Stimulated activated CD8-positive, alpha-beta memory T cell treated with anti-CD3 and anti-CD28 coated beads, Interleukin-4, amount 100 ng/mL, for 4 hours (primary cell): Measurements from ENCODE around the gene KLHDC10.
"Not testable (repeated sequence)": the region's sequence is repeated elsewhere in the genome, so short reads cannot be mapped to it uniquely, and the experiment has no call there.

Experiments
- DNase-seq, 2 donors: peaks; one replicate each; pipeline ENCODE4 v3.0.0-alpha.2; 2020; ENCODE audit warnings: low read depth in 2 of 2, low spot score in 1 of 2

The KLHDC10 gene, protein sequence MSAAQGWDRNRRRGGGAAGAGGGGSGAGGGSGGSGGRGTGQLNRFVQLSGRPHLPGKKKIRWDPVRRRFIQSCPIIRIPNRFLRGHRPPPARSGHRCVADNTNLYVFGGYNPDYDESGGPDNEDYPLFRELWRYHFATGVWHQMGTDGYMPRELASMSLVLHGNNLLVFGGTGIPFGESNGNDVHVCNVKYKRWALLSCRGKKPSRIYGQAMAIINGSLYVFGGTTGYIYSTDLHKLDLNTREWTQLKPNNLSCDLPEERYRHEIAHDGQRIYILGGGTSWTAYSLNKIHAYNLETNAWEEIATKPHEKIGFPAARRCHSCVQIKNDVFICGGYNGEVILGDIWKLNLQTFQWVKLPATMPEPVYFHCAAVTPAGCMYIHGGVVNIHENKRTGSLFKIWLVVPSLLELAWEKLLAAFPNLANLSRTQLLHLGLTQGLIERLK

DNA sequence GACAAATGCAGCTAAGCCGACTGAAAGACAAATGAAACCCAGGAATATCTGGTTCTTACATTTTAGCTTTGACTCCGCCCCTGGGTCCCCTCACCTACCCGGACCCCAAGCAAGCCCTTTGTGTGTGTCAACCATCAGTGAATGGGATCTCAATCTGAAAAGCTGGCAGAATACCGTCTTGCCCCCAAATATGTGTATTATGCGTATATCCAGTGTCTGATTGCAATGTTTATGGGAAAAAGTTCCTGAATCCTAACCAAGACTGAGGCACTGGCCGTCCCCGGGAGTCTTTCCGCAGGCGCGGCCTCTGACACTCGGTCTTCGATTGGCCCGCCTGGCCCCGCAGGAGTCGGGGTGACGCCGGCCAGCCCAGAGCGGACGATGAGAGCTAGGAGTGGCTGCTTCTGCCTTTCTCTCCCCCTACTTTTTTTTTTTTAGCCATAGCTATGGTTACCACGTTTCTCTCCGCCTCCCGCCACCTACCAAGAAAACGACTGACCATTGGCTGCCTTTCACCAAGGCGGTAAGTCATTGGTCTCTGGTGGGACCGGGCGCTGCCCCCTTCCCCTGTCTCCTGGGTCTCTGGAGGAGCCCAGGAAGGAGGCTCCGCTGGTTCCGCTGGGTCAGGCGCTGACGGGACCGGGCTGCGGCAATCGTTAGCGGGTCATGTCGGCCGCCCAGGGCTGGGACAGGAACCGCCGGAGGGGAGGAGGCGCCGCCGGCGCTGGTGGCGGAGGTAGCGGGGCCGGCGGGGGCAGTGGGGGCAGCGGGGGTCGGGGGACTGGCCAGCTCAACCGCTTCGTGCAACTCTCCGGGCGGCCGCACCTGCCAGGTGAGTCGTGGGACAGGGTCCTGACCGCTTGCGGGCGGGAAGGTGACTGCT lies at the start of gene KLHDC10:
TSS of gene KLHDC10 (plus strand) at position 557 of the 883 bp plus-strand sequence. CDS start at position 667, 110 bp downstream.
- peak; percentile 90 to 92 for DNase-seq

DNA sequence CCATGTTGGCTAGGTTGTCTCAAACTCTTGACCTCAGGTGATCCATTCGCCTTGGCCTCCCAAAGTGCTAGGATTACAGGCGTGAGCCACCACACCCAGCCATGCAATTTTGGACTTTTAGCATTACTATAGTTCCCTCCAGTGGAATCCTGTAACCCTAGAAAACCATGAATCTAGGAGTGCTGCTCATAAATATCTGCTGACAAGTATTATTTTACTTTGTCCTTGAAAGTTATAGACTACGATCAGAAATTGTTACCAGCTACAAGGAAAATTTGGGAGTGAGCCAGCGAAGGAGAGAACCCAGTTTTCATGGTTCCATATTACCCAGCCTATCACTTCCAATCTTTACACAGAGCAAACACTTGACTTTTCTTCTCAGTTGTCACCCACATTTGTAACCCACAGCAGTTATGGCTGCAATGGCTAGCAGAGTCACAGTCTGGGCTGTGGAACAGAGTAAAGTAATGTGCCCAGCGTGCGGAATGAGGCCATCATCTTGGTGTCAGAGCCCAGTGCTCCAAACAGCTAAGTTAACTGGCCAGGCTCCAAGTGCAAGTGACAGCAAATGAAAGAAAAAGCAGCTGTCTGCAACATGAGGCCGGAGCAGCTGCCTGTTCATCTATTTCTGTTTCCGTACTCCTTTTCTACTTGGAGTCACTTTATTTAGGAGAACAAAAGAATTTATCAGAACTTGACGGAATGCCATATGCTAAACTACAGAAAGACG lies 49.1 kb upstream of the KLHDC10 start:
- DNase-seq, result no peak

DNA sequence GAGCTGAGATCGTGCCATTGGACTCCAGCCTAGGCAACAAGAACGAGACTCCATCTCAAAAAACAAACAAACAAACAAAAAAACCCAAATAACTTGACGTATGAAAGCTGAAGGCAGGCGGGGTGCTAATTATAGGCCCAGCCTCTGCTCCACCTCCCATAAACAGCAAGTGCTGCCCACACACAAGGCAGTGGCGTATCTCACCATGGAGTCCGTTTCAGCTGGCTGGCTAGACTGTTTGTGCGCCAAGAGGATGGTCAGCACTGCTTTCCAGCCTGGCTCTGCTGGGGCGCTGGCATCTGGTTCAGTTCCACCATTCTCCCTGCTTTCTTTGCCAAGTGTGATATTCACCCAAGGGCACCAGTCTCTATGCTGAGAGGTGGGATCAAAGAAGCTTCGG lies 48.2 kb upstream of the KLHDC10 start:
- no peak for DNase-seq

DNA sequence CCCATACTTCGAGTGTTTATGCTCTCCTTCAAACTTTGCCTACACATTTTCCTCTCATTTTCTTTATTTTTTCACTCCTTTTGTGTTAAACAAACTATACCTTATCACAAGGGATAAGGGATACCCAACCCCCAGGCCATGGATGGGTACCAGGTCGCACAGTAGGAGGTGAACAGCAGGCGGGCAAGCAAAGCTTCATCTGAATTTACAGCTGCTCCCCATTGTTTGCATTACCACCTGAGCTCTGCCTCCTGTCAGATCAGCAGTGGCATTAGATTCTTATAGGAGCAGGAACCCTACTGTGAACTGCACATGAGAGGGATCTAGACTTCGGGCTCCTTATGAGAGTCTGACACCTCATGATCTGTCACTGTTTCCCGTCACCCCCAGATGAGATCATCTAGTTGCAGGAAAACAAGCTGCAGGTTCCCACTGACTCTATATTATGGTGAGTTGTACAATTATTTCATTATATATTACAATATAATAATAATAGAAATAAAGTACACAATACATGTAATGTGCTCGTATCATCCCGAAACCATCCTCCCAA lies 47.6 kb upstream of the KLHDC10 start:
- no peak for DNase-seq

DNA sequence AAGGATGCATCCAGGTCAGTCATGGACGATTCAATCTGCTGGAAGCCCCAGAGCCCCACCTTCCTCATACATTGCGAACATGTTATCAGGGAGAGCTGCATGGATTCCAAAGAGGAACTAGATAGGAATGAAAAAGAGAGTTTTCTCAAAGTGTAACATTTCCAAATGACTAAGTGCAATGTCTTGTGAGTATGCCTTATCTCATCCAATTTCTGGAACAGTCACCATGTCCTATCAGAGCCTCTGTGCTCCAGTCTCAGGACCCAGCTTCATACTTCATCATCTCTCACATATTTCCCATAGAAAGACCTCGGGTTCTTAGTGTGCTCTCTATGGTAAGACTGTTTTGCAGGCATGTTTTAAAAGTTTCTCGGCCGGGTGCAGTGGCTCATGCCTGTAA lies 45.9 kb upstream of the KLHDC10 start:
- DNase-seq, result no peak

DNA sequence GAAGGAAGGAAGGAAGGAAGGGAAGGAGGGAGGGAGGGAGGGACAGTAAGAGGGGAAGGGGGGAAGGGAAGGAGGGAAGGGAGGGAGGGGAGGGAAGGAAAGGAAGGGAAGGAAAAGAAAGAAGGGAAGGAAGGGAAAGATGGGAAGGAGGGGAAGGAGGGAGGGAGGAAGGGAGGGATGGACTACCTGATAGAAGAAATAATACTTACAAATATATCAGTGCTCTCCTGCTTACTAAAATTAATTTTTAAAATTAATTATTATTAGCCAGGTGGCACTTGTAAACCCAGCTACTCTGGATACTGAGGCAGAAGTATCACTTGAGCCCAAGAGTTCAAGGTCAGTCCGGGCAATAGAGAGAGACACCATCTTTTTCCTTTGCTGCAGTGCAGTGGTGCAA lies 37.6 kb upstream of the KLHDC10 start:
- no peak for DNase-seq

DNA sequence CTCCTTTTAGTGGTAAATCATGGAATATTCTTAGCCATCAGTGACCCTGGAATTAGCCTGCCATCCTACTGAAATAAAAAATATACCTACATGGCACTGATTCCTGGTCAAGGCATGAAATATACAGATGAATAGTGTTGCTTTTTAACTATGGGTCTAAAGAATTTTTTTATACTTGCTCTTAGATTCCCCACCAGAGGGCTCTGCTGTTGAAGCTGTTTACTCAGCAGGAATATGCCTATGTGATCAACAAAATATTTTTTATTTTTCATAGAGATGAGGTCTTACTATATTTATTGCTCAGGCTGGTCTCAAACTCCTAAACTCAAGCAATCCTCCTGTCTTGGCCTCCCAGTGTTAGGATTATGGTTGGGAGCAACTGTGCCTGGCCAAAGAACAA lies 32.6 kb upstream of the KLHDC10 start:
- DNase-seq, result no peak

DNA sequence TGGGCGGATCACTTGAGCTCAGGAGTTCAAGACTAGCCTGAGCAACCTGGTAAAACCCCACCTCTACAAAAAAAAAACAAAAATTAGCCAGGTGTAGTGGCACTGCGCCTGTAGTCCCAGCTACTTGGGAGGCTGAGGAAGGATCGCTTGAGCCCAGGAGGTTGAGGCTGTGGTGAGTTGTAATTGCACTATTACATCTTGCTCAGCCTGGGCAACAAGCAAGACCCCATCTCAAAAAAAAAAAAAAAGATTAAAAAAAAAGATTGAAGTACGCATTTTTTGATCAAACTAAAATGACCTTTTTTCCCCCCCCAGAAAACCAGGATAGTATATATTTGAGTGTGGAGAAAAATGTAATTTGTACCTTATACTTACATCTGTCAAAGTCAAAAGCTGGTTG lies 29.8 kb upstream of the KLHDC10 start:
- DNase-seq, result no peak

DNA sequence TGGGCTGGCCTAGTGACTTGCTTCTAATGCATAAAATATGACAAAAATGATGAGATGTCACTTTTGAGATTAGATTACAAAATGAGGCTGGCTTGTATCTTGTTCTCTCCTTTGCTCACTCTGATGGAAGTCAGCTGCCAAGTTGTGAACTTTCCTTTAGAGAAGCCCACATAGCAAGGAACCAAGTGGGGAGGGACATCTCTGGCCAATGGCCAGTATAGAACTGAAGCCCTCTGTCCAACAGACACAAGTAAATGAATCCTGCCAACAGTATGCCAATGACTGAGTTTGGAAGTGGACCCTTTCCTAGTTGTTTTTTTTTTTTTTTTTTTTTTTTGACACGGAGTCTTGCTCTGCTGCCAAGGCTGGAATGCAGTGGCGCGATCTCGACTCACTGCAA lies 22.5 kb upstream of the KLHDC10 start:
- no peak for DNase-seq

DNA sequence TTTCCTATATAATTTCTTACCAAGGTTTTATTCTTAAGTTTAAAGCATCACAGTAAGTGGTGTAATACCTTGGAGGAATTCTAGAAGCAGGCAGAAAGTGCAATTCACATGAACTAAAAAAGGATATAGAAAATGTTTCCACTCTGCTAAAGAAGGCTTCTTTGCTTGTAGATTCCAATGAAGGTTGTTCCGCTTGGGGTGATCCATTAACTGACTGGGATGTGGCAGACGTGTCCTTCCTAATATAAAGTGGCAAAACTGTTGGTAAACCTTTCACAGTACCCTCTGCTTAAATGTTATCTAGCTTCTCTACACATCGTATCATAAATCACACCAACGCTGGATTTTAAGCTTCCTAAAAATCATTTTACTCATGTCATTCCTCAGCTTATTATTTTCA lies 21.4 kb upstream of the KLHDC10 start:
- DNase-seq, result no peak

DNA sequence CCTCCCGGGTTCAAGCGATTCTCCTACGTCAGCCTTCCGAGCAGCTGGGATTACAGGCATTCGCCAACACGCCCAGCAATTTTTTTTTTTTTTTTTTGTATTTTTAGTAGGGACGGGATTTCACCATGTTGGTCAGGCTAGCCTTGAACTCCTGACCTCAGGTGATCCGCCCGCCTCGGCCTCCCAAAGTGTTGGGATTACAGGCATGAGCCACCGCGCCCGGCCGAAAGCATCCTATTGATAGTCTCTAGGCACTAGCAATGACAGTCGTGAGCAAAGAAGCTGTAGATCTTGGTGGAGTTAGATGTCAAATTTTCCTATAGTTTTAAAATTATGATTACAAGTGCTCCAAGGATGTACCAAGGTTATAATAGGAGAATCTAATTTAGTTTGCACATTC lies 18.1 kb upstream of the KLHDC10 start:
- not testable (repeated sequence) for DNase-seq

DNA sequence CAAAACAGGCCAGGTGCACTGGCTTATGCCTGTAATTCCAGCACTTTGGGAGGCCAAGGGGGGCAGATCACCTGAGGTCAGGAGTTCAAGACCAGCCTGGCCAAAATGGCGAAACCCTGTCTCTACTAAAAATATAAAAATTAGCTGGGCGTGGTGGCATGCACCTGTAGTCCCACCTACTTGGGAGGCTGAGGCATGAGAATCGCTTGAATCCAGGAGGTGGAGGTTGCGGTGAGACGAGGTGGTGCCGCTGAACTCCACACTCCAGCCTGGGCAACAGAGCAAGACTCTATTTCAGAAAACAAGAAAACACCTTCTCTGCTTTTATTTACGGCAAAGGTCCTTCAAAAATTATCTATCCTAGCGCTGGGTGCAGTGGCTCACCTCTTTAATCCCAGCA lies 15.1 kb upstream of the KLHDC10 start:
- not testable (repeated sequence) for DNase-seq

DNA sequence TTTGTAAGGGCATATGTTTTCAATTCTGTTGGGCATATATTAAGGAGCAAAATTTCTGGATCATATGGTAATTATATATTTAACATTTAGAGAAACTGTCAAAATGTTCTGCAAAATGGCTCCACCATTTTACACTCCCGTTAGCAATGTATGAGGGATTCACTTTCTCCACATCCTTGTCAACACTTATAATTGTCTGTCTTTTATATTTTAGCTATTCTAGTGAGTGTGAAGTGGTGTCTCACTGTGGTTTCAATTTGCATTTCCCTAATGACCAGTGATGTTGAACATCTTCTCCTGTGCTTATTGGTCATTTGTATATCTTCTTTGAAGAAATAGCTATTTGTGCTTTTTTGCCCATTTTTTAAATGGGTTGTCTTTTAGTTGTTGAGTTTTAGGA lies 8.1 kb upstream of the KLHDC10 start:
- no peak for DNase-seq

DNA sequence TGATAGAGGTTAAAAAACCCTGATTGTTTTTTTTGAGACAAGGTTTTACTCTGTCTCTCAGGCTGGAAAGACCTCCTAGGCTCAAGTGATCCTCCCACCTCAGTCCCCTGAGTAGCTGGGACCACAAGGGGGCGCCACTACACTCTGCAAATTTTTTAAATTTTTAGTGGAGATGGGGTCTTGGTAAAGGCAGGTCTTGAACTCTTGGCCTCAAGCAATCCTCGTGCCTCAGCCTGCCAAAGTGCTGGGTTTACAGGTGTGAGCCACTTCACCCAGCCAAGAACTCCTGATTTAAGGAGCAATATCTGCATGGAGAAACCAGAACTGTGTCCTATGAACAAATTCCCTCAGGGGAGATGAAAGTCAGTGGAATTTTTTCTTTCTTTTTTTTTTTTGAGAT lies 7.3 kb upstream of the KLHDC10 start:
- peak; percentile 18 to 74 for DNase-seq

DNA sequence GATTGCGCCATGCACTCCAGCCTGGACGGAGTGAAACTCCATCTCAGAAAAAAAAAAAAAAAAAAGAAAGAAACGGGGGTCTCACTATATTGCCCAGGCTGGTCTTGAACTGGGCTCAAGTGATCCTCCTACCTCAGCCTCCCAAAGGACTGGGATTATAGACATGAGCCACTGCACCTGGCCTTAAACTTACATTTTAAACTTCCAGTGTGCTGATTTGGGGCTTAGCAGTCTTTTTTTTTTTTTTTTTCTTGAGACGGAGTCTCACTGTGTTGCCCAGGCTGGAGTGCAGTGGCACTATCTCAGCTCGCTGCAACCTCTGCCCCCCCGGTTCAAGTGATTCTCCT lies 5.8 kb upstream of the KLHDC10 start:
- not testable (repeated sequence) for DNase-seq

DNA sequence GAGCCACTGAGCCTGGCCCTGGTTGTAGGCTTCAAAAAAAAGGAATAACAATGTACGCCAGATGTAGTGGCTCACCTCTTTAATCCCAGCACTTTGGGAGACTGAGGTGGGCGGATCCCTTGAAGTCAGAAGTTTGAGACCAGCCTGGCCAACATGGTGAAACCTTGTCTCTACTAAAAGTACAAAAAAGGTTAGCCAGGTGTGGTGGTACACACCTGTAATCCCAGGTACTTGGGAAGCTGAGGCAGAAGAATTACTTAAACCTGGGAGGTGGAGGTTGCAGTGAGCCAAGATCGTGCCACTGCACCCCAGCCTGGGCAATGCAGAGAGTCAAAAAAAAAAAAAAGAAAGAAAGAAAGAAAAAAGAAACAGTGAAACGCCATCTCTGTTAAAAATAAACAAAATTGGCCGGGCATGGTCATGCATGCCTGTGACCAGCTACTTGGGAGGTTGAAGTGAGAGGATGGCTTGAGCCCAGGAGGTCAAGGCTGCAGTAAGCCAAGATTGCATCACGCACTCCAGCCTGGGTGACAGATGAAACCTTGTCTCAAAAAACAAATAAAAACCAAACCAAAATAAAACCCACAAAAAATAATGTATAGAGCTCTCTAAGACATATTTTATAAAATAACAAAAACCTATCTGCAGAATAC lies 4.7 kb upstream of the KLHDC10 start:
- DNase-seq, result no peak

DNA sequence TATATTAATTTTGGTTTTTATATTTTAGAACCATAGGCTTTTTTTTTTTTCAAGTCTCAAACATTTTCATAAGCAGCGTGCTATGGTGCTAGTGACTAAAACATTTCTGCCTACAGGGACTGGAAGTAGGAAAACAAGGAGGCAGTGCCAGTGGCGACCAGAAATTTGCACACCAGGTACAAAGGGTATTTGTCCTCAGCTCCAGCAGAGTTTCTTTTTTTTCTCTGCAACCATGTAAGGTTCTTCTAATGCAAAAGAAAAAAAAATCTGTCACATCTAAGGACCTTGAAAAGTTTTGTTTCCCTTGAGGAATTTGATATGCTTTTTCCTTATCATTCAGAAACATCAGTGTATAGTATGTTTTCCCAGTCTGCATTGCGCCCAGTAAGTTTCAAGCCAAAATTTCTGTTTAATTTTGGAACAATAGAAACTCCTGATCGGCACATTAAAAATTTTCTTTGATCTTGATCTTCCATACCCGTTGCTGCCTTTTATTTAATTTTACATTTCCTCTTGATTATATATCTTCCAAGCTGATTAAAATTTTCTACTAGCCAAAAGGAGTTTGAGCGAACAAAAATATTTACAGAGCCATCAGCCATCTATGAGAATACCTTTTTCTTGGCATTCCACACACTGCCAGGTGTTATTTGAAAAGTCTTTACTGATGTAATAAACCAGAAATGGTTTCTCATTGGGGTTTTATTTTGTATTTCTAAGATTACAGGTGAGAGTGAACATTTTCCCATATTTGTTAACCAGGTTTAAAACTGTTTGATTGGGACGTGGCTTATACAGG lies 956 bp upstream of the KLHDC10 start:
- no peak for DNase-seq

DNA sequence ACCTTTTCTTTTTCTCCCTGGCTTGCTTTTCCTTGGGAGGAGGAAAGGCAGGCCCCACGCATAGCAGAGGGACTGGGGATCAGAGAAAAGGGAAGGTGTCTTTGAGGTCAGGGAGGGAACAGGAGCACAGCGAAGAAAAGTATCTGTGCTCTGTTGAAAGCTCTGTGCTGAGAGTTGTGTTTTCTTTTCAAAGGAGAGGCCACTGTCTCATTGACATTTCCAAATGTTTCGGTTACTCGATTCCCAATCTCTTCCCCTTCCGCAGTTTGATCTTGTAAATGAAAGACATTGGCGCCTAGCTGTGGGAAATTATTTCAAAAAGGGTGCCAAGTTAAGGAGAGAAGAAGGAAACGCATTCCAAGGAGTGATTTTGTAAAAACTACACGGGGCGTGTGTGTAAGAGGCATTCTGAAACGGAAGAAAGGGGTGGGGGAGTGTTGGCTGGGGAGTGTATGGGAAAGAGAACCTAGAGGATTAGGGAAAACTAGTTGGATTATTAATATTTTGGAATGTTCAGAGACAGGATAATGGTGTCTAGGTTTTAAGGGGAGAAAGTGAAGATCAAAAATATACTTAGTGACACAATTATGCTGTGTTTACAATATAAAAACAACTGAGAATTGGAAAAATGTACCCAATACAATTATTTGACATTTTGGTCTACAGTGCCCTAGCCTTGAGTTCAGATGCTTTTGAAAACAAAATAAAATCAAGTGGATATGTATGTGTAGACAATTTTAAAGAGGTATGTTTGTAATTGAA lies 708 bp downstream of the KLHDC10 start:
- no peak for DNase-seq
